ENCODE data around the gene RGS7.
"Not testable (repeated sequence)": the region's sequence is repeated elsewhere in the genome, so short reads cannot be mapped to it uniquely, and the experiment has no call there.

The RGS7 gene

GRCh38 chr1:240763771-240764170 is 593.2 kb downstream of the RGS7 start:
- no peak for DNase-seq

DNA sequence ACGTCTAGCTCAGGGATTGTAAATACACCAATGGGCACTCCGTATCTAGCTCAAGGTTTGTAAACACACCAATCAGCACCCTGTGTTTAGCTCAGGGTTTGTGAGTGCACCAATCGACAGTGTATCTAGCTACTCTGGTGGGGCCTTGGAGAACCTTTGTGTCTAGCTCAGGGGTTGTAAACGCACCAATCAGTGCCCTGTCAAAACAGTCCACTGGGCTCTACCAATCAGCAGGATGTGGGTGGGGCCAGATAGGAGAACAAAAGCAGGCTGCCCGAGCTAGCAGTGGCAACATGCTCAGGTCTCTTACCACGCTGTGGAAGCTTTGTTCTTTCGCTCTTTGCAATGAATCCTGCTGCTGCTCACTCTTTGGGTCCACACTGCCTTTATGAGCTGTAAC is 593.9 kb downstream of the RGS7 start:
- not testable (repeated sequence) for DNase-seq

- not testable (repeated sequence) for DNase-seq
Measured at GRCh38 chr1:240762471-240762987, 594.5 kb downstream of the RGS7 start.

DNA sequence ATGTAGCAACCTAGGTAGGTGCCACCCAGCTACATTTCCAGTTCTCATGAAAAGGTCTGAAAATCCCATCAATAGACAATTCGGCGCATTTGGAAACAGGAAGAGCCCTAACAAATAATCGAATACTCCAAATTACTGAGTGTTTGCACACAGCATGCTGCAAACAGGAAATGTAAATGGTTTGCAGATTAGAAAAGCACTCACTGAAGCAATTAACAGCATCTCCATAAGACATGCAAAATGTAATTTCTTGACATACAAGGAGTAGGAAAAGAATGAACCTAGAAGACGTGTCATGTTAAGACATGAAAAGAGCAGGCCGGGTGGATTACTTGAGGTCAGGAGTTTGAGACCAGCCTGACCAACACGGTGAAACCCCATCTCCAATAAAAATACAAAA is 598.2 kb downstream of the RGS7 start:
- peak; percentile 29 for DNase-seq

- DNase-seq: no peak
Measured at GRCh38 chr1:240758296-240758695, 598.7 kb downstream of the RGS7 start.

GRCh38 chr1:240747907-240748306 is 609.1 kb downstream of the RGS7 start:
- DNase-seq: no peak

DNA sequence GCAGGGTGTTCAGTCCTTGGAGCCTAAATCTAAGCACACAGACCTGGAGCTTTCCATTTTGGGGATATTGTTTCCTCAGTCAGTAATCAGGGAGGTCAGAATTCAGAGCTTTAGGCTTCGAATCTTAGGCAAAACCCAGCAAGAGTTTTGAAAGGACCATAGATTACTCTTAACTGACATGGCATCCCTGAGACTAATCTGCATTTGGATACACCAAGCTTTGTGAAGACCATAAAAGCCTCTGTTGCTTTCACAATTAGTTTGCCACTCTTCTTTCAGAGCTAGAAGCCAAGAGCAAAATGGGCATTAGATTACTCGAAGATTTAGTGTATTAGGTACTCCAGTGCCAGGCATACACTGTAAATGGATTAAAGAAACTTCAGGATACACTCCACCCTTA is 613.3 kb downstream of the RGS7 start:
- DNase-seq: no peak

DNA sequence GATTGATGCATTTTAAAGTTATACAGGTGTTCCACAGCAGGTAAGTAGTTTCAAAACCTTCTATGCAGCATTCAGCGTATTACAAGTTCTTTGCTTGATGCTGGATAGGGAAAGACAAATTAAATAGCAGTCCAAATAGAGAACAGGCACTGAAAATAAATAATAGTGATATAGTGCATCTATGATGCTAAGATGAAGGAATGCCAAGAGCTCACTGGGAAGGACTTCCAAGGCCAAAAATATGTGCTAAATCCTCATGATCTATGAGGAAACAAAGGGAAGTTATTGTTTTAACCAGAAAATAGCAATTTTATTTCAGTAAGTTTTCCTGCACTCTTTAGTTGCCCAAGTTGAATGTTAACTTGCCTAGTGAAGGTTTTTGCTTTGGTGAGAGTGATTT is 617.3 kb downstream of the RGS7 start:
- no peak for DNase-seq

DNA sequence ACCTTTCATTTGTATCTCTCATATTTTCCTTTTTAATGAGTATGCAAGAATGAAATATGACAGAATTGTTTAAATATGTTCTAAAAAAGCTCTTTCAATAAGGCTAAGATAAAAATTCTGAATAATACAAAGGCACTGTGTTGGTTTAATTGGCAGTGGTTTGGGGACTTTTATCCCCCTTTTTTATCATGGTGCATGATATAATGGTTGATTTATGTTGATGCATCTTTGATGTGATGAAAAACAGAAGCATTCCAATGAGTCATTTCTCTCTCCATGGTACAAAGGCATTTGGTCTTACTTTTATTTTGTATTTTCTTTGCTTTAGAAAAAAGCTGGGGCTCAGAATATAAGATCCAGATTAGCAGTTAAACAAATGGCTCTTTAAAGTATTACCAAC is 617.9 kb downstream of the RGS7 start:
- DNase-seq: no peak

DNA sequence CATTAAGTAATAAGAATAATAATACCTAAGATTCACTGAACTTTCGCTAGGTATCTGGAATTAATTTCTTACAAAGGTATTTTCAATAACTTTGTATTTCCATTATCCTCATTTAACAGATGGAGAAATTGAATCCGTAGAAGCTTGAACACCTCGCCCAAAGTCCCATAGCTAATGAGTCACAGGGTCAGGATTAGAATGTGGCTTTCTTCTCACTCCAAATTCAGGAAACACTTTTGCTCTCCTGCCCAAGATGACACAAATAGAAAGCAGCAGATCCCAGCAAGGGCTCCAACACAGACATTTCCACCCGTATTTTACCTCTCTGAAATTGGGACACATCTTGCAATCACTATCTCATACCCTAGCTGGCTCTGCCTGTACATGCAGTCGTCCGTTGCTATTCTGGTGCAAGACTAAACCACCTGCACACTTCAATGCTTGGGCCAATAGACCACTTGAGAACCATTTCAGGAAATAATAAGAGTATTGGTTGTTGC is 619.2 kb downstream of the RGS7 start:
- no peak for DNase-seq

DNA sequence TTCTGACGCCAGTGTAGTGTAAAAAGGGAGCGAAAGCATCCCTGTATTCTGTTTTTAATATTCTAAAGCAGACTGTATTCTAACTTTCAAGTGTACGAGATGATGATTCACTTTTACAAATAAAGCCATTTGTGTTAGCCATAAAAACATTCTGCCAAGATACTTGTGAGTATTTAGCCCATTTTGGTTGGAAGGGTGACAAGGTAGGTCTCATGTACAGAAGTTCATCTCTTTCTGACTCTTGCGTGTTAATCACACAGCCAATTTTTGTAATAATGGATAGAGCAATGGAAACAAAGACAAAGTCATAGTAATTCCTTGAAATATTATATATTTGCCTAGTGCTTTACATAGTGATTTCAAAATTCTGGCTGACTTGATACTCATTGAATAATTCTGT is 619.7 kb downstream of the RGS7 start:
- no peak for DNase-seq

GRCh38 chr1:240734705-240735104 is 622.3 kb downstream of the RGS7 start:
- DNase-seq: not testable (repeated sequence)

DNA sequence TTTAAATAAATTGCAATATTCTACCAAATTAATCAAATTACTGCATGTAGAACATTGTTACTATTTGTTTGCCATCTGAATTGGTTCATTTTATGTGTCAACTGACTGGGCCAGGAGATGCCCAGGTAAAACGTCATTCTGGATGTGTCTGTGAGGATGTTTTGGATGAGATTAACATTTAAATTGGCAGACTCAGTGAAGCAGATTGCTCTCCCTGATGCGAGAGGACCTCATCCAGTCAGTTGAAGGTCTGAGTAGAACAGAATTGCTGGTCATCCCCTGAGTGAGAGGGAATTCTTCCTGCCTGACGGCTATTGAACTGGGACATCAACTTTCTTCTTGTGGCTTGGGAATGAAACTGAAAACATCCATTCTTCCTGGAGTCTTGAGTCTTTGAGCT is 623.0 kb downstream of the RGS7 start:
- no peak for DNase-seq

DNA sequence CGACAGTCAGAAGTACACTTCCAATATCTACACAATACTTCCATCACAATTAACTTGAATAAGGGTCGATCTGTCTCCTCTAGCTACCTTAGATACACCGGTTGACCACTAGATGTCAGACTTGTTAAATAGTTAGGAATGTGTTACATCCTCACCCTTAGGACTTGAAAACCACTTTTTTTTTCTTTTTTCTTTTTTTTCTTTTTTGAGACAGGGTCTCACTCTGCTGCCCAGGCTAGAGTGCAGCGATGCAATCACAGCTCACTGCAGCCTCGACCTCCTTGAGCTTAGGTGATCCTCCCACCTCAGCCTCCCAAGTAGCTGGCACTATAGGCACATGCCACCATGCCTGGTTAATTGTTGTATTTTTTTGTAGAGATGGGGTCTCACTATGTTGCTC is 624.6 kb downstream of the RGS7 start:
- peak; percentile 71 for DNase-seq

All from NCI-H69 (cell line).